NOMO-1 (cell line): ENCODE data around the gene NME8.

ENCODE experiments used
- DNase-seq, 2 experiments: peaks; one replicate each; lab custom pipeline; 2025; ENCODE audit not compliant: unreplicated experiment in 2 of 2; lab: John Stamatoyannopoulos, UW

NME8 gene

GRCh38 chr7:37930226-37930948, 82.0 kb downstream of the NME8 start:
- no peak for DNase-seq

- no peak for DNase-seq
Measured at GRCh38 chr7:37932543-37932942, 84.1 kb downstream of the NME8 start.

DNA sequence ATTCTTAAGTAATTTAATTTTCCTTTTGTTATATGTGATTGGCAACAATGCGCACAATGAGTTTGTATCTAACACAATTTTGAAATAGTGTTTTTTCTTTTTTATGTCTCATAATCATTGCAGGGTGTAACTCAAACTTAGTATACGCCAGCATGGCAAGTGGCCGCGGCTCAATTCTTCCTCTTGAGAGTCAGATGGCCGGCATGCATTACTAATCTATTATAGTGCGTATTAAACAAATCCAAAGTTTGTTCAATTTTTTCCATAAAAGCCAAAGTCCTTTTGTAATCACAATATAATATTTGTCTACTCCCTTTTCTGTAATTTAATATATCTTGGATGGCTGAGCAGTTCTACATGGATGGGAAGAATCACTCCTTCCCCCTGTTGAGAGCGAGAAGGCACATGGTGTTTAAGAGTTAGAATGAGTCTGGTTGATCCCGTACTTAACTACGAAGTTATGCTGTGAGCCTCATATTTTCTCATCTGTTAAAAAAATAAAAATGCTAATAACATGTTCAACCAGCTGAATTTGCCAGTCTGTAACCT, 84.7 kb downstream of the NME8 start:
- no peak for DNase-seq

GRCh38 chr7:37942934-37943610, 94.7 kb downstream of the NME8 start:
- DNase-seq = no peak

- no peak for DNase-seq
Measured at GRCh38 chr7:37943905-37944736, 95.7 kb downstream of the NME8 start.

- DNase-seq = no peak
Measured at GRCh38 chr7:37944737-37945054, 96.3 kb downstream of the NME8 start.

- no peak for DNase-seq
Measured at GRCh38 chr7:37945336-37945735, 96.9 kb downstream of the NME8 start.

- no peak for DNase-seq
Measured at GRCh38 chr7:37947138-37947940, 98.9 kb downstream of the NME8 start.

- DNase-seq = no peak
Measured at GRCh38 chr7:37947941-37948210, 99.5 kb downstream of the NME8 start.
